Muscle of leg (tissue), 11 donors: ENCODE results near the gene MKS1. TPM values are rescaled to one million over a fixed set of nuclear protein-coding genes. Genes with fewer than 3 reads are reported as not detected.
A peak's percentile ranks its signal among the peaks of the same experiment; 100 is the strongest.

Experiments used
- DNase-seq: peaks from one replicate; pipeline ENCODE4 v3.0.0; 2013
- H3K27ac ChIP-seq: one replicate; pipeline ENCODE4 v1.5.1; 2013; ENCODE audit warnings: mild to moderate bottlenecking, low read length, control low read depth
- H3K27me3 ChIP-seq: one replicate; pipeline ENCODE4 v1.6.1; 2013; ENCODE audit warnings: low read length; ENCODE audit not compliant: control insufficient read depth, insufficient read depth
- H3K36me3 ChIP-seq: one replicate; pipeline ENCODE4 v1.6.1; 2013; ENCODE audit warnings: low read length; ENCODE audit not compliant: control insufficient read depth, insufficient read depth
- H3K4me1 ChIP-seq: one replicate; pipeline ENCODE4 v1.6.1; 2013; ENCODE audit warnings: low read length; ENCODE audit not compliant: control insufficient read depth, insufficient read depth
- H3K4me3 ChIP-seq: one replicate; pipeline ENCODE4 v1.5.1; 2013; ENCODE audit warnings: low read length, control low read depth
- H3K9me3 ChIP-seq: replicated peaks from 2 replicates; pipeline ENCODE4 v1.6.1; 2013; ENCODE audit warnings: low read depth, low read length; ENCODE audit not compliant: control insufficient read depth
- WGBS: methylation state at CpG from one replicate; pipeline ENCODE4 v1.1.5; 2013; ENCODE audit warnings: missing lambda C conversion rate; ENCODE audit not compliant: insufficient coverage; 5-methylcytosine and 5-hydroxymethylcytosine counted together
- polyA plus RNA-seq, 8 donors: library from polyadenylated mRNA; unstranded; fragments of 120-200 nt; gene quantifications; one replicate each; pipeline versions ENCODE4 v1.2.1 to v1.2.3, GENCODE V29; 2013; ENCODE audit warnings: inconsistent platforms in 1 of 8, low replicate concordance in 1 of 8; ENCODE audit not compliant: insufficient read length in 8 of 8, insufficient read depth in 1 of 8
- total RNA-seq: library from RNA; stranded (reverse); fragments of 120-200 nt; gene quantifications from one replicate; pipeline ENCODE4 v1.2.4, GENCODE V29; 2013

MKS1 gene
- total and polyA plus RNA-seq, 9 donors = 11.6 to 20.1 (median 13.9) TPM

DNA sequence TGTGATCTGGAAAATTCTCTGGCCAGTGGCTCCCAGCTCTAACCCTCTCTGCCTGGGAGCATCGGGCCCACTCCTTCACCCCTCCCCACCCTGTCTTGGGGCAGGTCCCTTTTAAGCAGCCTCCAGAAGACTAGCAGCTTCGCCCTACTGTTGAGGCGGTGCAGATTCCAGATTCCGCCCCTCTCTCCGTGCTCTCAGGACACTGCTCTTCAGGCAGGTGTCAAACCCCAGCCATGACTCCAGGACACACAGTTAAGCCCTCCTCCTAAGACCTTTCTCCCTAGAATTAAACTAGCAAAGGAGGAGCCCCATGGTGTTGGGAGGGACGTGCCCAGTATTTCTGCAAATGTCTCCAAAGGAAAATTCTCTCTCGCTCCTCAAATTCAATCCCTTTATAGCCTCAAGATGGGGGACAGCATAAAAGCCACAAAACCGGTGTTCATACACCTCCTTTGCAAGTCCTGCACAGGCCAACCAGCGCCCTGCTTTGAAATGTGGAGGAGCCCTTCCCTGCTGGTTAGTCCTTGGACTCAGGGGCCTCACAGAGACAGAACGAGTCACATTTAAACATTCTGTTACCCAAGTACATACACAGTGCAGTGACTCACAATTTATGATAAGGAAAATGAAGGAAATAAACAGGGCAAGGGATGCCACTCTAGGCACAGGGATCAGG, 26.5 kb upstream of the MKS1 start:
- no peak for DNase-seq
- Histone ChIP-seq H3K36me3 (no peaks in the 10 kb centered on the region), H3K4me3 (no peak overlapping the region), H3K27me3 (peaks cover 60% of the 10 kb centered on the region), H3K9me3 (no peaks in the 10 kb centered on the region), H3K4me1 (peaks cover 14% of the 10 kb centered on the region), H3K27ac (no peak overlapping the region)
- WGBS = 44% methylated on average over 5 of the region's 10 CpGs

DNA sequence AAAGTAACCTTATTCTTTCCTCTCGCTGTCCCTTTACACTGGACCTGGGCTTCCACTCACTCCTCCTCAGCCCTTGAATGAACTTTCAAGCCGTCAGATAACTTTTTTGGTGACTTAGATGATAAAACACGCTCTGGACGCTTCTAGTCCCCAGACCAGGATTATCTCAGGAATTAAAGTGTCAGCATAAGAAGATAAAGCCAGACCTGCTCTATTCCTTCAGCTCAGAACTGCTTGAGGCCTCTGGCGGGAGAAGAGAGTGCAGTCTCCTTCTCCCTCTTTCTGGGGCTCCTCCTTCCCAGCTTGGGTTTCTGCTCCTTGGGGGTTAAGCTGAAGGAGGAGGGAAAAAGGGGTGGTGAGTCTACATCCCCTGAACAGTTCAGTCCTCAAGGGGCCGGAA, 25.9 kb upstream of the MKS1 start:
- Histone ChIP-seq H3K4me3 (no peak overlapping the region), H3K27ac (no peak overlapping the region), H3K9me3 (no peaks in the 10 kb centered on the region), H3K4me1 (peaks cover 14% of the 10 kb centered on the region), H3K27me3 (peaks cover 59% of the 10 kb centered on the region), H3K36me3 (no peaks in the 10 kb centered on the region)
- WGBS = 54% methylated on average over 4 of the region's 6 CpGs
- DNase-seq = no peak

DNA sequence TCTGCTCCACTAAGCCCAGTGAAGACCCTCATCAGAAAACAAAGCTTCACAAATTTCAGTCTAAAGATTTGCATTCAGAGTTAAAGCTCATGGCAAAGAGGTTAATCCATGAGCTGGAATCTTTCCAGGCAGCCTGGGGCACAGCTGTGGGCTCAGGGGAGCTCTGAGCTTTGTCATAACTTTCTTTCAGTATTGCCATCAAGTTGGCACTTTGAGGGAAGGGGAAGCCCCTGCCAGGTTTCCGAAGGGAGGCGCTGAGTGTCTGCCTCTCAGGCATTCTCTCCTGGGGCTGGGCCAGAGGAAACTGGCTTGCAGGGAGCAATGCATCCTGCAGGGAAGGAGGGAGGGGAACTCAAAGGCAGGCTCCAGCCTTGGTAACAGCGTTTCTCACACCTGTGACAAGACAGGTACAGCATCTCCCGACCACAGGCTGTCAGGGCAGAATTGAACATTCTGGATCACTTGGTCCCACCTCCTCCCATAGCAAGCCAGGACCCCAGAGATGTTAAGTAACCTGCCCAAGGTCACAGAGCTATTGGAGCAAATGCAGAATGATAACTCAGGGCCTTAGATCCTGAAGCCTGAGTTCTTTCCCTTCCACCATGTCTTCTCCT, 23.2 kb upstream of the MKS1 start:
- DNase-seq = peak; percentile 20
- peaks cover 4% of the 10 kb centered on the region for H3K4me1 ChIP-seq
- H3K27ac ChIP-seq = no peak overlapping the region
- H3K4me3 ChIP-seq = no peak overlapping the region
- H3K36me3 ChIP-seq = no peaks in the 10 kb centered on the region
- H3K27me3 ChIP-seq = peaks cover 46% of the 10 kb centered on the region
- H3K9me3 ChIP-seq = no peaks in the 10 kb centered on the region
- WGBS = no CpG with 5 or more reads among the region's 4 CpGs

DNA sequence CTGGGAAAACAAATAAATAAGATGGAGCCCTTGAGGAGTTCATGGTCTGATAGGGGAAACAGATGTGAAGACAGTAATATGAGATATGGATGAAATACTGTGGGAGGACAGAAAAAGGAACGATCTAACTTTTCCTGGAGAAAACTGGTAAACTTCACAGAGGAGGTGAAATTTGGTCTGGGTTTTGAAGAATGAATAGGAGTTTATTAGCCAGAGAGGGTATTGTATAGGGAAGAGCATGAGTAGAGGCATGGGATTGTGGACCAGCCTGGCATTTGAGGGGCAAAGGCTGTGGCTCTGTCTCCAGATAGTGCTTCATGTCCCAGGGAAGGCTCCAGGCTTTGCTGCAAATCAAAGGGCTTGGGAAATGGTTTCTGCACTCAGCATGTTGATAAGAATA, 20.9 kb upstream of the MKS1 start:
- Histone ChIP-seq H3K4me3 (no peak overlapping the region), H3K27ac (no peak overlapping the region), H3K27me3 (peaks cover 38% of the 10 kb centered on the region), H3K9me3 (no peaks in the 10 kb centered on the region), H3K36me3 (no peaks in the 10 kb centered on the region), H3K4me1 (peaks cover 4% of the 10 kb centered on the region)
- WGBS = 63% methylated on average over 1 of the region's 1 CpG
- no peak for DNase-seq

DNA sequence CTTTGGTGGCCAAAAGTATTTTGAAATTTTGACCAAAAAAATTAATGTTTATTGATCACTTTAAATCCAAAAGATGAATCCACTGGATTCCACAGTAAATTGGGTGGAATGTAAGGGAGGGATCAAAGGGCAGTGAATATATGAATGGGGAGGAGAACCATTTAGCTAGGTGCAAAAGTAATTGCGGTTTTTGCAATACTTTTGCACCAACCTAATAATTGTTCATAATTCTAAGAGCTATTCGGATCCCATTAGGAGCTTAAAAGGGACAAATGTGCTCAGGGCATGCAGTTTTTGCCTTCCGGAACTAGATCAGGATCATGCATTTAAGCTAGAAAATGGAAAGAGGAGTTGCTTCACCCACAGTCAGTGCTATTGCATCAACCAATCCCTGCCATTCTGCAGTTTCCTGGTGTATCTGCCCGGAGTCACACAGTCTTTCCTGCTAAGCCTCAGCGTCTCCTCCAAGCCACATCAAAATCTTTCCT, 19.1 kb upstream of the MKS1 start, which contains the start of gene LPO:
Gene LPO, plus strand, starts transcription at position 438 of the 488 bp plus-strand sequence. CDS start 4,396 bp downstream, outside the sequence.
- no peaks in the 10 kb centered on the region for H3K9me3 ChIP-seq
- H3K4me1 ChIP-seq = peaks cover 4% of the 10 kb centered on the region
- WGBS = no CpG with 5 or more reads among the region's 5 CpGs
- peaks cover 37% of the 10 kb centered on the region for H3K27me3 ChIP-seq
- H3K27ac ChIP-seq = no peak within 1 kb of the TSS
- no peak within 1 kb of the TSS for H3K4me3 ChIP-seq
- H3K36me3 ChIP-seq = no peaks in the 10 kb centered on the region
- DNase-seq = no peak

DNA sequence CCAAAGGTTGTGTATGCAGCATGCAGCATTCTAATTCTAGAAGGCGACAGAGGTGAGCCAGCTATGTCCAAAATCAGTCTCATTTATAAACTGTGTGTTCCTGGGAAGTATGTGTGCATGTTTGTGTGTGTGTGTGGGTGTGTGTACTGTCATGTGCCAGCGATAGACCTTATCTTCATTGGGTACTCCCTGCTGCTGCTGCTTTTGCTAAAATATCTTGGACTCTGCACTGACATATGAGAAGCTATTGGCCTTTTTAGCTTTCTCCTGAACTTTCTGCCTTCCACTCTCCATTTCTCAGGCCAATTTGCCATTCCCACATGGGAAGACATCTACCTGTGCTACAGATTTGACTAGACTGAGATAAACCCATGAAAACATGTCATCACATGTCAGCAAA, 17.3 kb upstream of the MKS1 start:
- H3K9me3 ChIP-seq = no peaks in the 10 kb centered on the region
- DNase-seq = no peak
- H3K27ac ChIP-seq = no peak overlapping the region
- peaks cover 39% of the 10 kb centered on the region for H3K27me3 ChIP-seq
- no CpG with 5 or more reads among the region's 2 CpGs for WGBS
- no peak overlapping the region for H3K4me3 ChIP-seq
- H3K36me3 ChIP-seq = no peaks in the 10 kb centered on the region
- peaks cover 2% of the 10 kb centered on the region for H3K4me1 ChIP-seq

DNA sequence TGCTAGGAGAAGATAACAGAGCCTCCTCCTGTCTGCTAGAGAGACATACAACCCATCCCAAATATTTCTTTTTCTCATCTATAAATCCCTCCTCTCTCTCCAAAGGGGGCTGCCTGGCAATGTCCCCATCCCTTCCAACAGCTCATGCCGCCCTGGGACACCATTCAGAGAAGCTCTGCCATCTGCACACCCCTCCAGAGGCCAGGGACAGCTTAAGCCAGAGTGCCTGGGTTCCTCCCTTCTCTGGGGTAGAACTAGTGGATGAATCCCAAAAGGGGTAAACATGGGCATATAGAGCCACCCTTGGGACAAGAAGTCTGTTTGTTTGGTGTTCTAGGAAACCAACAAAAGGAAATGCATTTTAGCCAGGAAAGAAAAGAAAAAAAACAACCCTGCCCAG, 16.8 kb upstream of the MKS1 start:
- Histone ChIP-seq H3K27me3 (peaks cover 34% of the 10 kb centered on the region), H3K9me3 (no peaks in the 10 kb centered on the region)
- WGBS = no CpG with 5 or more reads among the region's 1 CpG

DNA sequence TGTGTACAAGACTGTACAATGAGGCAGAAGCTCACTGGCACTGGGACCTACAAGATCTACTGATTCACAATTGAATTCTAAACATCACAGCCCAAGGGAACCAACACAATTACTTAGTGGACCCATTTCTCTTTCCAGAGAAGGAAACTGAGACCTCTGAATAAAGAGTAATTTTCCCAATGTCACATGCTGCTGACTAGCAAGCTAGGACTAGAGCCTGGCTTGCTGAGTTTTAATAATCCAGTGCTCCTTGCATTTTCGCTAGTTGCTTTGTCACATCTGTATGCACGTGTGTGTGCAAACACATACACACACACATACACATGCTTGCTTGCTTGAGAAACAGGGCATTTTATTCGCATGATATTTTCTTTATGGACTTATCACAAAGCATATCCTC, 15.5 kb upstream of the MKS1 start:
- Histone ChIP-seq H3K27me3 (peaks cover 30% of the 10 kb centered on the region), H3K4me3 (no peak overlapping the region), H3K36me3 (no peaks in the 10 kb centered on the region), H3K27ac (no peak overlapping the region), H3K9me3 (no peaks in the 10 kb centered on the region), H3K4me1 (peaks cover 2% of the 10 kb centered on the region)
- DNase-seq = no peak
- 95% methylated on average over 2 of the region's 3 CpGs for WGBS

More for the DNA sequence above, 16.8 kb upstream of the MKS1 start:
- peaks cover 2% of the 10 kb centered on the region for H3K4me1 ChIP-seq
- DNase-seq = no peak
- no peak overlapping the region for H3K4me3 ChIP-seq
- no peaks in the 10 kb centered on the region for H3K36me3 ChIP-seq
- H3K27ac ChIP-seq = no peak overlapping the region

DNA sequence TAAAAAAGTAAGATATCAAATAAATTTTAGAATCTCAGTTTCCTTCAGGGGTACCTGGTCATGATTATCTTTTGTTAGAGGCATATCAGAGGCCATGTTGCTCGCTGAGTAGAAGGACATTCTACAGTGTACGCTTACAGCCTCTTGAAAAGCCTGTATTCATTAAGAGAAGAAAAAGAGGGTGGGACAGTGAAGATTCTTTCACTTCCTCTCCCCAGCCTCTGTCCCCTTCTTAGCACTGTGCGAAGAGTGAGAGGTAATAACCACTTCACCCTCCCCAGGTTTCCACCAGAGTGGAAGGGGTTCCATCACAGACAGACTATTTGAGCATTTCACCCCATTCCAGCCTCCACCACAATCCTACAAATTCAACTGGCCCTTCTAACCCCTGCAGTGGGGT, 14.5 kb upstream of the MKS1 start:
- Histone ChIP-seq H3K27ac (no peak overlapping the region), H3K4me3 (no peak overlapping the region), H3K9me3 (no peaks in the 10 kb centered on the region), H3K4me1 (peaks cover 2% of the 10 kb centered on the region), H3K36me3 (no peaks in the 10 kb centered on the region), H3K27me3 (peaks cover 26% of the 10 kb centered on the region)
- no peak for DNase-seq
- WGBS = no CpG with 5 or more reads among the region's 3 CpGs

DNA sequence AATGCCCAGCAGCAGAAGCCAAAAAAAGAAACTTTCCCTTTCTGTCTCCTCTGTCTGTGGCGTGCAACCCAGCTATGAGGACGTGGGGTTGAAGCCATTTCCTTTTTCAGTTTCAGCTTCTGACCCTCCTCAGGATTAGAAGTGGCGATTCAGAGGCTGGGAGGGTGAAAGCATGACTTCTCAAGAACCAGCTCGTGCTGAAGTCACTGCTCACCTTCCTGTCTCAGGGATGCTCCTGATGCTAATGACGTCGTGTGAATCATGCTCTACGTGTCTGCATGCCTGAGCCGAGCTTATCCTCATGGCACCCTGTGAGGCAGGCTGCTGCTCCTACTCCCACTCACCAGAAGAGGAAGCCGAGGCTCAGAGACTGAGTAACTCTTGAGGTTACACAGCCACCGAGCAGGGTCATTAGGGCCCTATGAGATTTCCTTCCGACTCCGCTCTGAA, 13.7 kb upstream of the MKS1 start:
- Histone ChIP-seq H3K4me1 (peaks cover 2% of the 10 kb centered on the region), H3K36me3 (no peaks in the 10 kb centered on the region), H3K27me3 (peaks cover 26% of the 10 kb centered on the region), H3K27ac (no peak overlapping the region), H3K9me3 (no peaks in the 10 kb centered on the region), H3K4me3 (no peak overlapping the region)
- peak; percentile 8 for DNase-seq
- 41% methylated on average over 8 of the region's 12 CpGs for WGBS
